Measurements from ENCODE around the gene MBD1.
"Not testable (repeated sequence)": the region's sequence is repeated elsewhere in the genome, so short reads cannot be mapped to it uniquely, and the experiment has no call there.

The MBD1 gene

GRCh38 chr18:50281295-50281971, at the start of gene MBD1:
MBD1 (minus strand) TSS chr18:50281523; CDS start chr18:50279992, 1,531 bp downstream.
- peak; percentile 92 to 97 for DNase-seq

- no peak for DNase-seq
Observed at GRCh38 chr18:50330176-50330575, 48.9 kb upstream of the MBD1 start.

- no peak for DNase-seq
Observed at GRCh38 chr18:50327983-50328382, 46.7 kb upstream of the MBD1 start.

- DNase-seq: no peak
Observed at GRCh38 chr18:50320719-50321118, 39.4 kb upstream of the MBD1 start.

GRCh38 chr18:50315100-50315871, 34.0 kb upstream of the MBD1 start:
- no peak for DNase-seq

- DNase-seq: no peak
Observed at GRCh38 chr18:50313873-50314460, 32.6 kb upstream of the MBD1 start.

GRCh38 chr18:50313031-50313607, 31.8 kb upstream of the MBD1 start:
- DNase-seq: no peak

GRCh38 chr18:50312296-50313030, 31.1 kb upstream of the MBD1 start:
- DNase-seq: no peak

GRCh38 chr18:50311650-50312049, 30.3 kb upstream of the MBD1 start:
- no peak for DNase-seq

- DNase-seq: no peak
Observed at GRCh38 chr18:50310080-50310479, 28.8 kb upstream of the MBD1 start.

- not testable (repeated sequence) for DNase-seq
Observed at GRCh38 chr18:50308851-50309250, 27.5 kb upstream of the MBD1 start.

- DNase-seq: peak; percentile 75 to 89
Observed at GRCh38 chr18:50307738-50308470, 26.6 kb upstream of the MBD1 start.

- DNase-seq: no peak
Observed at GRCh38 chr18:50307400-50307737, 26.0 kb upstream of the MBD1 start.

- DNase-seq: no peak
Observed at GRCh38 chr18:50306944-50307343, 25.6 kb upstream of the MBD1 start.

GRCh38 chr18:50301074-50301473, 19.8 kb upstream of the MBD1 start:
- DNase-seq: no peak

GRCh38 chr18:50299626-50300388, 18.5 kb upstream of the MBD1 start:
- DNase-seq: no peak

- DNase-seq: peak in 1 of 2 experiments; percentile 22
Observed at GRCh38 chr18:50298443-50299284, 17.3 kb upstream of the MBD1 start.

GRCh38 chr18:50297621-50298442, 16.5 kb upstream of the MBD1 start:
- peak in 1 of 2 experiments; percentile 56 for DNase-seq

- DNase-seq: no peak
Observed at GRCh38 chr18:50293039-50293438, 11.7 kb upstream of the MBD1 start.

- no peak for DNase-seq
Observed at GRCh38 chr18:50289108-50289443, 7.8 kb upstream of the MBD1 start.

All from NCI-H524 (cell line).